NCI-H146 treated with DMSO at 0.1 percent for 48 hours (cell line): ENCODE results near the gene SLC44A3.
"Not testable (repeated sequence)": the region's sequence is repeated elsewhere in the genome, so short reads cannot be mapped to it uniquely, and the experiment has no call there.

Source experiments
- DNase-seq: peaks from one replicate; lab custom pipeline; 2025; ENCODE audit not compliant: unreplicated experiment; lab: John Stamatoyannopoulos, UW

The SLC44A3 gene

DNA sequence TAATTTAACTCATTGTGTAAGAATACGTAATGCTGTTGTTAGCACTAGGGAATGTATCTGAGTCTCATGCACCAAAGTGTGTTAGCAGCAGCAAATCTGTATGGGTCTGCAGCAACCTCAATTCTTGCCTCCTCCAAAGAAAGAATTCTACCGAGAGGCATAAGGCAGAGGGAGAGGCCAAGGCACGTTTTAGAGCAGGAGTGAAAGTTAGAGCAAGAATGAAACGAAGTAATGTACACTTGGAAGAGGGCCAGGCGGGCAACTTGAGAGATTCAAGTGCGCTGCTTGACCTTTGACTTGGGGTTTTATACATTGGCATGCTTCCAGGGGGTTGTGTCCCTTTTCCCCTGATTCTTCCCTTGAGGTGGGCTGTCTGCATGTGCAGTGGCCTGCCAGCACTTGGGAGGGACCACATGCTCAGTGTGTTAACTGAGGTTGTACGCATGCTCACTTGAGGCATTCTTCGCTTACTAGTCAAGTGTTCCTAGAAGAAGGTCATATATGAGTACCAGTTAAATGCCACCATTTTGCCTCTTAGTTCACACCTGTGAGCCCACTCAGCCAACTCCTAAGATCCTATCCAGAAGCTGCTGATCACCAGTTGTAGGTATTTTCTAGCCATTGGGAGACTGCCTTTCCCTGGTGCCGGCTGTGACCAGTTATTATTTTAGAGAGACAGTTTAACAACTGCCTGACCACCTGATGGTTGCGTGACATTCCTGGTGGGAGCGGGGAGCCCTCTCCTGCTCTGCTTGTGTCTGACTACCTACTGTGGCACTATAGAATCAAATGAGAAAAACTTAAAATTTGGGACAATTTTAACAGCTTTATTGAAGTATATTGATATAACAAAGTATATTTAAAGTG, 109.4 kb downstream of the SLC44A3 start:
- no peak for DNase-seq

DNA sequence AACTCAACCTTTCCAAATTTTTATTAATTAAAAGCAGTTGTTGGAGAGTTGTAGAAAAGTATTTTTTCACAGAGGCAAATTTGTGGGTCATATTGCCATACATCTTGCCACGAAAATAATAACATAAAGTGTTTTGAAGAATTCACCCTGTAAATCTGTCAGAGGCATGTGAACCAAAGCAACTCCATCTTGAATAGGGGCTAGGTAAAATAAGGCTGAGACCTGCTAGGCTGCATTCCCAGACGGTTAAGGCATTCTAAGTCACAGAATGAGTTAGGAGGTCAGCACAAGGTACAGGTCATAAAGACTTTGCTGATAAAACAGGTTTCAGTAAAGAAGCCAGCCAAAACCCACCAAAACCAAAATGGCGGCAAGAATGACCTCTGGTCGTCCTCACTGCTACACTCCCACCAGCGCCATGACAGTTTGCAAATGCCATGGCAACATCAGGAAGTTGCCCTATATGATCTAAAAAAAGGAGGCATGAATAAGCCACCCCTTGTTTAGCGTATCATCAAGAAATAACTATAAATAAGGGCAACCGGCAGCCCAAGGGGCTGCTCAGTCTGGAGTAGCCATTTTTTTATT, 111.2 kb downstream of the SLC44A3 start:
- DNase-seq, result no peak

DNA sequence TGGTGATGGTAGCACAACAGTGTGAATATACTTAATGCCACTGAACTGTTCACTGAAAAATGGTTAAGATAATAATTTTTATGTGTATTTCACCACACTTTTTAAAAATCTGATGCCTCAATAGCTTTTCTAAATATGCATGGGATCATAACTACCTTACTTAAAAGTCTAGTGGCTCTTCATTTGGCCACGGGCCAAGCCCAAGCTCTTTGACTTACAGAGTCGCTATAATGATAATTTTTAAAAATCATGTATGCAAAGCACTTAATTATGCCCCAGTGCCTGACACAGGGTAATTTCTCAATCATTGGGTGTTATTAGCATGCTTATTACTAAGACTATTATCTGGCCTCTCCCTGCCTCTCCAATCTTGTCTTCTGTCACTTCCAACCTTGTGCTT, 114.4 kb downstream of the SLC44A3 start:
- DNase-seq, result no peak

DNA sequence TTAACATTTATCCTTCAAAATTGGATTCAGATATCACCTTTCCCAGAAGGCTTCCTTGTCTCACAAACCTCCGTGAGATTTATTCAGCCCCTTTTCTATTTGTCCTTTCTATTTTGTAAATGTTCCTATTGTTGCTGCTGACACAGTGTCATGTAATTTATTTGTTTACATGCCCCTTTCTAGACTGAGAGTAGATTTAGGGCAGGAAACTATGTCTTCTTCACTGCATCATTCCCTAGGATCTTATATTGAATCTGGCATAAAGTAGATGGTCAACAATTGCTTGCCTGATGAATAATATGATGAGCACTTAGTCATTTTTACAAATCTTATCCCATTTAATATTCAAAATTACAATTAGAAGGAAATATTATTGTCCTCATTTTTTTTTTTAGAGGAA, 114.9 kb downstream of the SLC44A3 start:
- no peak for DNase-seq

DNA sequence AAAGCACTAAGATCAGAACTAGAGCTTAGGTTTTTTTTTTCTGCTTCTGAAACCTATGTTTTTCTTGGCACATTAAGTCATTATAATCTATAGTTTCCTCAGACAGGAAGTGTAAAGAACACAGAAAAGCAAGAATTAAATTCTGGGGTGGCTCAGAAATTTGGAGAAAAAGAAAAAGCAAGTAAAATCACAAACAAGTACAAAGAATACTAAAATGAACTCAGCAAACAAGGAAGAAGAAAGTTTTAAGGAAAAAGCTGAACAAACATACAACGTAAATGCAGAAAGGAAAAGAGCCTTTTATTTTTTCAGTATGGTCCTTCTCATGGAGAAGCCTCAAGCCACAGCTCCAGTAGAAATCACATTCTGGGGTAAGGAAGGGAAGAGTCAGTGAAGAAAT, 115.3 kb downstream of the SLC44A3 start:
- DNase-seq, result no peak

DNA sequence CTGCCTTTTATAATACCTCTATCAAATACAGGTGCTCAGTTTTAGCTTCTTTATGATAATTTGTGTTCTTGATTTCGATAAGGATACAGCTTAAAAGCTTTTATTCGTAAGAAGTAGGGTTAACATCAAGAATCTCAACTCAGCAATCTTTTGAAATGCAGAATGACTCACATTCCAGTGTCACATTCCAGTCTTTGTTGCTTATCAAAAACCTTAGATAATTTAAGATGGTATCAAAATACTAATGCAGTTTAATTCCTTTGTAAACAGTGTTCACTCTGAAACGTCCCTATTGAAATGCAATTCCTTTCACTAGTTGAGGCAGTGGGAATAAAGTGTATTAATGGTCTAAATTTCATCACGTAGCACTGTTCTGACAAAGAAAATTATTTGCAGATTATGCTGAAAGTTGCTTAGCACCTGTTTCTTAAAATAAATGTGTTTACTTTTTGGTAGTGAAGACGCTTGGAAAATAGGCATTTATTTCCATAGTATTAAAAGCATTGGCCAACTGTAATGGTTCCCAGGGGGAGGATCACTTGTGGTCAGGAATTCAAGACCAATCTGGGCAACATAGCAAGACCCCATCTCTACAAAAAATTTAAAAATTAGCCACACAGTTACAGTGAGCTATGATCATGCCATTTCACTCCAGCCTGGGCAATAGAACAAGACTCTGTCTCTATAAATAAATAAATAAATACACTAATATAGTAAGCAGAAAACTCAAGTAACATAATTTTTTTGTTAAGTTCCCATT, 116.9 kb downstream of the SLC44A3 start:
- no peak for DNase-seq

DNA sequence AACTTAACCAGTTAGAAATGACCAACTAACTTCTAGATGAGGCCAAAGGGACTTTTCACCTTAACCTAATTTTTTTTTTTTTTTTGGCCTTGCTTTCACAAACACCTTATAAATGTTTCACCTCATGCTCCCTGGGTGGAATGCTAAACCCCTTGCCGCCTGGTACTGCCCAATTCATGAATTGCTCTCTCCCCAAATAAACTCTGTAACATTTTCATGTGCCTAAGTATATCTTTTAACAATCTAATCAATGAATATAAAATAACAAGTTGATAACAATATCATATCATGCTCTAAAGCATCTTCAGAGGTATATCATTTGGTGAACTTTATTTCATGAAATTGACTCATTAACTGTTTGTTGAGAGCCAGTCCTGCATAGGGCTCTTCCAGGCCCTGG, 117.7 kb downstream of the SLC44A3 start:
- no peak for DNase-seq

DNA sequence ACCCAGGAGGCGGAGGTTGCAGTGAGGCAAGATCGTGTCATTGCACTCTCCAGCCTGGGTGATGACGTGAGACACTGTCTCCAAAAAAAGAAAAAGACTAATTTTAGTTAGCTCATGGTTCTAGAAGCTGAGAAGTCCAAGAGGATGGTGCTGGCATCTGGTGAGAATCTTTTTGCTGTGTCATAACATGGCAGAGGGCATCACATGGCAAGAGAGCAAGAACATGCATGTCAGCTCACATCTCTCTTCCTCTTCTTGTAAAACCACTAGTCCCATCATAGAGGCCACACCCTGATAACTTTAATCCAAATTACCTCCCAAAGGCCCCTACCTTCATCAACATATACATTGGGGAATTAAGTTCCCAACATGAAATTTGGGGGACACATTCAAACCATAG, 120.6 kb downstream of the SLC44A3 start:
- DNase-seq, result no peak

DNA sequence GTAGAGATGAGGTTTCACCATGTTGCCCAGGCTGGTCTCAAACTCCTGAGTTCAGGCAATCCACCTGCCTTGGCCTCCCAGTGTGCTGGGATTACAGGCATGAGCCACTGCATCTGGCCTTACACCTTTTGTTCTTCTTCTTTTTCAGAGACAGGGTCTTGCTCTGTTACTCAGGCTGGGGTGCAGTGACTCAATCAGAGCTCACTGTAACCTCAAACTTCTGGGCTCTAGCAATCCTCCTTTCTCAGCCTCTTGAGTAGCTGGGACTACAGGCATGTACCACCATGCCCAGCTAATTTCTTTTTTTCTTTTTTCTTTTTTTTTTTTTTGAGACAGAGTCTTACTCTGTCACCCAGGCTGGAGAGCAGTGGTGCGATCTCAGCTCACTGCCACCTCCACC, 121.3 kb downstream of the SLC44A3 start:
- not testable (repeated sequence) for DNase-seq

DNA sequence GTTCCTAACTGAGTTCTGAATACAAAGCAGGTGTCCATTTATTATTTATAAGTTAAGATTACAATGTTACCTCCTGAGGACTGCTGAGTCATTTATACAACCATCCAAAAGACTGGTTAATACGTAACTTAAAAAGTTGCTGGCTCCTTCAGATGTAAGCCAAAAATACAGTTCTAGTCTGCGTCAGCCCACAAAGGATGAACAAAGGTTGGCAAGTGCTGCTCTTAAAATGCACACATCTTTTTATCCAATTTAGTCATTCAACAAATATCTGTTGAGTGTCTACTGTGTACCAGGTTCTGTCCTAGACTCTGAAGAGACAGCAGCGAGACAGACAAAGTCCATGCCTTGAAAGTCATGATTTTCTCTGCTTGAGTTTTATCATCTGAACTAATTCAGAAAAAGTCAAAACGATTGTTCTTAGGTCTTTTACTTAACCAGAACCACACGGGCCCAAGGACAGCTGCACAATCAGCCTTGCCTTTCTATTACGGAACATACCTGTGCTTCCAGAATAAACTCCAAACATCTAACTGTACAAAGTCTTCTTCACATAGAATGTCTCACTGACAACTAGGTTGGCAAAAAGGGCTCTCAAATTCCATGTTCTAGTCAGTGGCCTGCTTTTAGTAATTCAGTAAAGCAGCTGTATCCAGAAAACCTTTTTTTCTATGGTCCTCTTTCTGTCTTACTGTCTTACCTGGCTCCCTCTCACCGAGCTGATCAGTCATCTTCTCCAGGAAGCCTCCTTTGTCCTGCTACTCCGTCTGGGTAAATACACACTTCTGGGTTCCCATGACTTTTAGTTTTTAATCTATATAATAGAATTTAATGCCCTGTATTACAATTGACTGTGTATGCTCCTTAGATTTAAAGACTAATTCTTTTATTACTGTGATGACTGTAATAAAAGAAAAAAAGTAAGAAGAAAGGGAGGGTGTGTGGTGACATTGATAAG, 122.3 kb downstream of the SLC44A3 start:
- DNase-seq, result no peak
